ENCODE results near the gene PSMD7.

PSMD7 gene

DNA sequence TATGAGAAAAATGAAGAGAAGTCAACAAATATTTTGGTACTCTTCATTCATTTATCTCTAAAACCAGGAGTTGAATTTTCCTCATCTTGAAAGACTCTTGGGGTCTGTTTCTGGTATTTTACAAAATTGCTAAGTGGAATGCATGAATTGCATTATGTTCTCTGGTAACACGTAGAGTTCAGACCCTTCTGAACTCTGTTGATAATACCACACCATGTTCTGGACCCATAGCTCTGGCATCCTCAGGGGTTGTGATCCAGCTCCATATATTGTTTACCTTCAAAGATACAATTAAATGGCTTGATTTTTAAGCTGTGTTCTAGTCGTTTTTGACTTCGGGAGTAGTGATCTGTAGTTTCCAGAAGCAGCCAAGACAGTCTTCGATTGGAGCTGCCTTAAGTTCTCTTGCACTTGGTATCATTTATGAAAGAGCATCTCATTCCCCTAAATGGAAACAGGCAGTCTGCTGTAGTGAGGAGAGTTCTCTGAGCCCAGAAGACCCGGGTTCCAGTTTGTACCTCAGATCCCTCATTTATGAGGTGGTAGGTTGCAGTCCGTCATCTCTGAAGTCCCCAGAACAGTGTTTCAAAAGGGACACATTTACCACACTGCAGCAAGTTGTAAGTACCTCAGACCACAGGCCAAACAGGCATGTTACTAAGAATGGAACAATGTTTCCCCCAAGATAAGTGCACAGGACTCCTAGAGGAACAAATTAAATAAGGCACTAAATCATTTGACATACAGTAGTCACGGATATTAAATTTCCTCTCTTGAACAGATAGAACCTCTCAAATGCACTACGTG is 9.6 kb downstream of the PSMD7 start:
- Histone ChIP-seq H3K4me3 (ENCODE audit: low read length) (no peak overlapping the region), H2BK5ac (ENCODE audit: low read length) (no peak overlapping the region), H3K4ac (ENCODE audit: low read depth, low read length) (no peak overlapping the region), H4K8ac (ENCODE audit: low read depth, low read length) (no peak overlapping the region), H3K27ac (ENCODE audit: low read depth, low read length) (no peak overlapping the region), H3K56ac (ENCODE audit: low read length) (no peak overlapping the region), H3K36me3 (ENCODE audit: control insufficient read depth, insufficient read depth, low read length) (peaks cover 21% of the 10 kb centered on the region), H3K9ac (ENCODE audit: low read length) (no peak overlapping the region), H3K23ac (ENCODE audit: low read length) (no peak overlapping the region), H3K18ac (ENCODE audit: low read length) (no peak overlapping the region), H3K4me1 (ENCODE audit: control insufficient read depth, low read depth, low read length) (no peaks in the 10 kb centered on the region), H2BK120ac (ENCODE audit: low read depth, low read length) (no peak overlapping the region), H3K79me1 (ENCODE audit: low read length) (no peaks in the 10 kb centered on the region), H3K27me3 (ENCODE audit: insufficient read depth, low read length, poor library complexity) (no peaks in the 10 kb centered on the region), H3K79me2 (ENCODE audit: control insufficient read depth, insufficient read depth, low read length) (no peaks in the 10 kb centered on the region), H2BK15ac (replicated peaks; ENCODE audit: low read depth) (no peak overlapping the region), H3K4me2 (ENCODE audit: low read length) (no peak overlapping the region), H4K5ac (ENCODE audit: low read length) (no peak overlapping the region), H2AK5ac (ENCODE audit: low read length) (no peak overlapping the region)
- WGBS (ENCODE audit: extremely low coverage, insufficient coverage, low lambda C conversion rate), result no CpG with 5 or more reads among the region's 8 CpGs
- no peak for DNase-seq

- no peak for DNase-seq
- Histone ChIP-seq H3K18ac (ENCODE audit: low read length) (no peak overlapping the region), H3K56ac (ENCODE audit: low read length) (no peak overlapping the region), H3K36me3 (ENCODE audit: control insufficient read depth, insufficient read depth, low read length) (peaks cover 18% of the 10 kb centered on the region), H3K79me1 (ENCODE audit: low read length) (no peaks in the 10 kb centered on the region), H2AK5ac (ENCODE audit: low read length) (no peak overlapping the region), H3K27me3 (ENCODE audit: insufficient read depth, low read length, poor library complexity) (no peaks in the 10 kb centered on the region), H3K23ac (ENCODE audit: low read length) (no peak overlapping the region), H4K5ac (ENCODE audit: low read length) (no peak overlapping the region), H3K4me1 (ENCODE audit: control insufficient read depth, low read depth, low read length) (no peaks in the 10 kb centered on the region), H3K79me2 (ENCODE audit: control insufficient read depth, insufficient read depth, low read length) (no peaks in the 10 kb centered on the region), H2BK15ac (replicated peaks; ENCODE audit: low read depth) (no peak overlapping the region), H3K4me3 (ENCODE audit: low read length) (no peak overlapping the region), H3K4ac (ENCODE audit: low read depth, low read length) (no peak overlapping the region), H3K27ac (ENCODE audit: low read depth, low read length) (no peak overlapping the region), H3K4me2 (ENCODE audit: low read length) (no peak overlapping the region), H3K9ac (ENCODE audit: low read length) (no peak overlapping the region), H4K8ac (ENCODE audit: low read depth, low read length) (no peak overlapping the region), H2BK120ac (ENCODE audit: low read depth, low read length) (no peak overlapping the region), H2BK5ac (ENCODE audit: low read length) (no peak overlapping the region)
- WGBS (ENCODE audit: extremely low coverage, insufficient coverage, low lambda C conversion rate), result no CpG with 5 or more reads among the region's 6 CpGs
Observed at GRCh38 chr16:74307383-74307782, 10.8 kb downstream of the PSMD7 start.

- Histone ChIP-seq H2BK120ac (ENCODE audit: low read depth, low read length) (no peak overlapping the region), H3K9ac (ENCODE audit: low read length) (no peak overlapping the region), H3K4ac (ENCODE audit: low read depth, low read length) (no peak overlapping the region), H2BK5ac (ENCODE audit: low read length) (no peak overlapping the region), H3K79me2 (ENCODE audit: control insufficient read depth, insufficient read depth, low read length) (no peaks in the 10 kb centered on the region), H2AK5ac (ENCODE audit: low read length) (no peak overlapping the region), H3K23ac (ENCODE audit: low read length) (no peak overlapping the region), H3K4me1 (ENCODE audit: control insufficient read depth, low read depth, low read length) (no peaks in the 10 kb centered on the region), H3K79me1 (ENCODE audit: low read length) (no peaks in the 10 kb centered on the region), H3K4me2 (ENCODE audit: low read length) (no peak overlapping the region), H3K27me3 (ENCODE audit: insufficient read depth, low read length, poor library complexity) (no peaks in the 10 kb centered on the region), H3K18ac (ENCODE audit: low read length) (no peak overlapping the region), H3K4me3 (ENCODE audit: low read length) (no peak overlapping the region), H3K56ac (ENCODE audit: low read length) (no peak overlapping the region), H2BK15ac (replicated peaks; ENCODE audit: low read depth) (no peak overlapping the region), H4K8ac (ENCODE audit: low read depth, low read length) (no peak overlapping the region), H3K36me3 (ENCODE audit: control insufficient read depth, insufficient read depth, low read length) (peaks cover 9% of the 10 kb centered on the region), H4K5ac (ENCODE audit: low read length) (no peak overlapping the region), H3K27ac (ENCODE audit: low read depth, low read length) (no peak overlapping the region)
- DNase-seq, result peak; percentile 65
- WGBS (ENCODE audit: extremely low coverage, insufficient coverage, low lambda C conversion rate), result no CpG with 5 or more reads among the region's 15 CpGs
Observed at GRCh38 chr16:74309789-74310781, 13.5 kb downstream of the PSMD7 start.

GRCh38 chr16:74315059-74315458 is 18.4 kb downstream of the PSMD7 start:
- H3K9ac ChIP-seq (ENCODE audit: low read length), result no peak overlapping the region

GRCh38 chr16:74320707-74321106 is 24.1 kb downstream of the PSMD7 start:
- Histone ChIP-seq H4K5ac (ENCODE audit: low read length) (no peak overlapping the region), H3K4ac (ENCODE audit: low read depth, low read length) (no peak overlapping the region), H3K79me1 (ENCODE audit: low read length) (no peaks in the 10 kb centered on the region), H2BK120ac (ENCODE audit: low read depth, low read length) (no peak overlapping the region), H2BK15ac (replicated peaks; ENCODE audit: low read depth) (no peak overlapping the region), H3K27ac (ENCODE audit: low read depth, low read length) (no peak overlapping the region), H4K8ac (ENCODE audit: low read depth, low read length) (no peak overlapping the region), H3K4me2 (ENCODE audit: low read length) (no peak overlapping the region), H3K23ac (ENCODE audit: low read length) (no peak overlapping the region), H3K4me3 (ENCODE audit: low read length) (no peak overlapping the region), H3K36me3 (ENCODE audit: control insufficient read depth, insufficient read depth, low read length) (no peaks in the 10 kb centered on the region), H3K79me2 (ENCODE audit: control insufficient read depth, insufficient read depth, low read length) (no peaks in the 10 kb centered on the region), H3K4me1 (ENCODE audit: control insufficient read depth, low read depth, low read length) (no peaks in the 10 kb centered on the region), H3K56ac (ENCODE audit: low read length) (no peak overlapping the region), H2BK5ac (ENCODE audit: low read length) (no peak overlapping the region), H3K18ac (ENCODE audit: low read length) (no peak overlapping the region), H3K27me3 (ENCODE audit: insufficient read depth, low read length, poor library complexity) (no peaks in the 10 kb centered on the region), H3K9ac (ENCODE audit: low read length) (no peak overlapping the region), H2AK5ac (ENCODE audit: low read length) (no peak overlapping the region)
- no CpG with 5 or more reads among the region's 6 CpGs for WGBS (ENCODE audit: extremely low coverage, insufficient coverage, low lambda C conversion rate)
- no peak for DNase-seq

More at GRCh38 chr16:74315059-74315458, 18.4 kb downstream of the PSMD7 start:
- no peak for DNase-seq
- H3K56ac ChIP-seq (ENCODE audit: low read length), result no peak overlapping the region
- no peaks in the 10 kb centered on the region for H3K79me1 ChIP-seq (ENCODE audit: low read length)
- H2BK15ac ChIP-seq (replicated peaks; ENCODE audit: low read depth), result no peak overlapping the region
- no peaks in the 10 kb centered on the region for H3K79me2 ChIP-seq (ENCODE audit: control insufficient read depth, insufficient read depth, low read length)
- H3K23ac ChIP-seq (ENCODE audit: low read length), result no peak overlapping the region
- H3K4ac ChIP-seq (ENCODE audit: low read depth, low read length), result no peak overlapping the region
- H2BK5ac ChIP-seq (ENCODE audit: low read length), result no peak overlapping the region
- no peaks in the 10 kb centered on the region for H3K4me1 ChIP-seq (ENCODE audit: control insufficient read depth, low read depth, low read length)
- H3K27ac ChIP-seq (ENCODE audit: low read depth, low read length), result no peak overlapping the region
- no peak overlapping the region for H3K4me2 ChIP-seq (ENCODE audit: low read length)
- H3K18ac ChIP-seq (ENCODE audit: low read length), result no peak overlapping the region
- no peaks in the 10 kb centered on the region for H3K27me3 ChIP-seq (ENCODE audit: insufficient read depth, low read length, poor library complexity)
- no peak overlapping the region for H4K5ac ChIP-seq (ENCODE audit: low read length)
- no CpG with 5 or more reads among the region's 7 CpGs for WGBS (ENCODE audit: extremely low coverage, insufficient coverage, low lambda C conversion rate)
- no peak overlapping the region for H3K4me3 ChIP-seq (ENCODE audit: low read length)
- H4K8ac ChIP-seq (ENCODE audit: low read depth, low read length), result no peak overlapping the region
- no peaks in the 10 kb centered on the region for H3K36me3 ChIP-seq (ENCODE audit: control insufficient read depth, insufficient read depth, low read length)
- no peak overlapping the region for H2AK5ac ChIP-seq (ENCODE audit: low read length)
- no peak overlapping the region for H2BK120ac ChIP-seq (ENCODE audit: low read depth, low read length)
